IMR-90 (cell line): ENCODE data around the gene CELSR1.

ENCODE experiments used
- MXI1 ChIP-seq: IDR thresholded peaks from 2 replicates; pipeline ENCODE4 v1.6.1; 2012; ENCODE audit warnings: low read depth, mild to moderate bottlenecking, low read length, moderate library complexity, borderline replicate concordance
- NFE2L2 ChIP-seq: fragments of 150-350 bp; IDR thresholded peaks from 2 replicates; pipeline ENCODE4 v1.6.1; 2016; ENCODE audit warnings: low read depth, mild to moderate bottlenecking, low read length
- POLR2A ChIP-seq: IDR thresholded peaks from 2 replicates; pipeline ENCODE4 v1.6.1; 2012; ENCODE audit warnings: mild to moderate bottlenecking, low read depth, low read length
- RAD21 ChIP-seq: IDR thresholded peaks from 2 replicates; pipeline ENCODE4 v1.6.1; 2012; ENCODE audit warnings: low read length, improper control_type of control experiment
- RCOR1 ChIP-seq: IDR thresholded peaks from 2 replicates; pipeline ENCODE4 v1.6.1; 2012; ENCODE audit warnings: mild to moderate bottlenecking, low read length, improper control_type of control experiment; ENCODE audit not compliant: insufficient replicate concordance
- RFX5 ChIP-seq: IDR thresholded peaks from 2 replicates; pipeline ENCODE4 v1.8.0; 2012; ENCODE audit warnings: low read depth, mild to moderate bottlenecking, low read length, moderate library complexity
- TF ChIP-seq, protein P1 (sequence below): conservative IDR thresholded peaks from 2 replicates; pipeline ENCODE4 v1.5.1; 2012; ENCODE audit warnings: mild to moderate bottlenecking, low read depth, low read length, improper control_type of control experiment
- TF ChIP-seq, protein P2 (sequence below): fragments of 150-350 bp; IDR thresholded peaks from 2 replicates; pipeline ENCODE4 v1.6.1; 2017; ENCODE audit warnings: mild to moderate bottlenecking, antibody characterized with exemption, low read length, low read depth

DNA sequence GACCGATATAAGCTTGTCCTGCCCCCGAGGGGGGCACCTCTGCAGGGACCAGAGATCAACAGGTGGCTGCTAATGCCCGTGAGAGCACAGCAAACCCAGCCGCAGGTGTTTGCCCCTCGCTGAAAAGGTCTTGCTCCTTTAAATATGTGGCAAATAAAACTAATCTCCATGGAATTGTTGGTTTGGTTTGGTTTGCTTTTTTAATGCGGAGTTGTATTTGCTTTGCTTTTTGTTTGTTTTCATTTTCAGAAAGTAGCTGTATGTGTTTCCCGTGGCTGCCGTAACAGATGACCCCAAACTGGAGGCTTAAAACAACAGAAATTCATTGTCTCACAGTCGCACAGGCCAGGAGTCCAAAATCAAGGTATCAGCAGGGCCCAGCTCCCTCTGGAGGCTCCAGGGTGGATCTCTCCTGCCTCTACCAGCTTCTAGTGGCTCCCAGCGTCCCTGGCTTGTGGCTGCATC, 93.0 kb downstream of the CELSR1 start:
- TF ChIP-seq RAD21 (no peak), POLR2A (no peak), NFE2L2 (no peak), MXI1 (no peak), RFX5 (no peak), RCOR1 (no peak)
- TF ChIP-seq, protein P1, sequence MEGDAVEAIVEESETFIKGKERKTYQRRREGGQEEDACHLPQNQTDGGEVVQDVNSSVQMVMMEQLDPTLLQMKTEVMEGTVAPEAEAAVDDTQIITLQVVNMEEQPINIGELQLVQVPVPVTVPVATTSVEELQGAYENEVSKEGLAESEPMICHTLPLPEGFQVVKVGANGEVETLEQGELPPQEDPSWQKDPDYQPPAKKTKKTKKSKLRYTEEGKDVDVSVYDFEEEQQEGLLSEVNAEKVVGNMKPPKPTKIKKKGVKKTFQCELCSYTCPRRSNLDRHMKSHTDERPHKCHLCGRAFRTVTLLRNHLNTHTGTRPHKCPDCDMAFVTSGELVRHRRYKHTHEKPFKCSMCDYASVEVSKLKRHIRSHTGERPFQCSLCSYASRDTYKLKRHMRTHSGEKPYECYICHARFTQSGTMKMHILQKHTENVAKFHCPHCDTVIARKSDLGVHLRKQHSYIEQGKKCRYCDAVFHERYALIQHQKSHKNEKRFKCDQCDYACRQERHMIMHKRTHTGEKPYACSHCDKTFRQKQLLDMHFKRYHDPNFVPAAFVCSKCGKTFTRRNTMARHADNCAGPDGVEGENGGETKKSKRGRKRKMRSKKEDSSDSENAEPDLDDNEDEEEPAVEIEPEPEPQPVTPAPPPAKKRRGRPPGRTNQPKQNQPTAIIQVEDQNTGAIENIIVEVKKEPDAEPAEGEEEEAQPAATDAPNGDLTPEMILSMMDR: no peak
- TF ChIP-seq, protein P2, sequence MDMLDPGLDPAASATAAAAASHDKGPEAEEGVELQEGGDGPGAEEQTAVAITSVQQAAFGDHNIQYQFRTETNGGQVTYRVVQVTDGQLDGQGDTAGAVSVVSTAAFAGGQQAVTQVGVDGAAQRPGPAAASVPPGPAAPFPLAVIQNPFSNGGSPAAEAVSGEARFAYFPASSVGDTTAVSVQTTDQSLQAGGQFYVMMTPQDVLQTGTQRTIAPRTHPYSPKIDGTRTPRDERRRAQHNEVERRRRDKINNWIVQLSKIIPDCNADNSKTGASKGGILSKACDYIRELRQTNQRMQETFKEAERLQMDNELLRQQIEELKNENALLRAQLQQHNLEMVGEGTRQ: no peak
